PC-3 (cell line): ENCODE measurements around the gene PTCD2.

Experiments used
- EZH2 ChIP-seq: fragments of 300-600 bp; sonication (generic); IDR thresholded peaks from one replicate; pipeline ENCODE4 v1.6.1; 2017; ENCODE audit warnings: antibody characterized with exemption, mild to moderate bottlenecking, low read length; ENCODE audit not compliant: unreplicated experiment
- EZH2phosphoT487 ChIP-seq: fragments of 300-600 bp; sonication (generic); IDR thresholded peaks from 2 replicates; pipeline ENCODE4 v1.6.1; 2018; ENCODE audit warnings: mild to moderate bottlenecking, antibody characterized with exemption, low read length, borderline replicate concordance

DNA sequence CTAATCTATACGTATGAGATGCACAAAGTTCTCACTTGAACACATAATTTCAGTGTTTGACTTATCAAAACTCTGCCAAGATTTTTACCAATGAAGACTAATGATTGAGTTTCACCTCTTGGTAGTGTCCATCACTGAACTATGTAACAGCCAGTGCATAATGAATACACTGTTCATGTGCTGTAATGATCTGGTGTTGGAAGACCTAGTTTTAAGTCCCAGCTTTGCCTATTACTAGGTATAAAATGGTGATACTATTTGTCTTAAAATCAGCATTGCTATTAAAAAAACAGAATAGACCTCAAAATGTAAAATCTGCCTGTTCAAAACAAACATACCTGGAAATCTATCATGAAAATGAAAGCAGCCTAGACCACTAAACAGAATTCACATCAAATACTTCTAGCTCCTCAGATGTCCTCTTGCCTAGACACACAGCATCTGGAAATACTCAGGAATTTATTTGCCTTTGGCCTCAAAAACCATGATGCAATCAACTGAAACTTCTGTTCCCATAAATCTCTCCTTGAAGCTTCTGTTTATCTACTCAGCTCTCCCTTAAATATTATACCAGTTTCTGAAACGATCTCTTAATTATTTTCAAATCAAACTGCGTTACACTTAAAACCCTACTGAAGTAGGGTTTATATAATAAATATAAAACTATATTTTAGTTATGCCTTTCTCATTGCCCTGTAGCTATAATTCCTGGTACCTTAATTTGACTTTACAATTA is 38.2 kb upstream of the PTCD2 start:
- TF ChIP-seq EZH2phosphoT487, result no peak
- TF ChIP-seq EZH2, result no peak
